GM21526 (cell line): ENCODE measurements around the gene ARL6IP1.
A peak's percentile ranks its signal among the peaks of the same experiment; 100 is the strongest.
"Not testable (repeated sequence)": the region's sequence is repeated elsewhere in the genome, so short reads cannot be mapped to it uniquely, and the experiment has no call there.

Source experiments
- ATAC-seq: cut with Tn5 transposase; IDR thresholded peaks from one replicate; pipeline ENCODE4 v1.9.1; 2021; ENCODE audit warnings: moderate library complexity; ENCODE audit not compliant: unreplicated experiment, low FRiP score

ARL6IP1 gene

DNA sequence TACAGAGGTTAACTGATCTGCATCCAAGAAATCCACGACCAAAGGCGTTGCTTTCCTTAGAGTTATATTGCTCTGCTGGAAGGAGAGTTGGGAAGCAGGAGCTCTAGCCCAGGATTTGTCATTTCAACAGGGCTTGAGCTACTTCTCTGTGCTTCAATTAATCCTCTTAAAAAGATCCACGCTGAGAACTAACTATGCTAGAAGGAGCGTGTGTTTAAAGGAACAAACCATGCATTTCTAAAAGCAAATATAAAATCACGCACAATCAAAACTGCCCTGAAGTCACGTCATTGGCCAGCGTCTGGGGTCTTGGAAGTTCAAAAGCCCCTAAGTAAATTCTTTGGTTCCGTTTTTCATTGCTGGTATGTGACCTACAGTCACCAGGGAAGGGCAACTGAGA is 1.1 kb downstream of the ARL6IP1 start:
- ATAC-seq: no peak

GRCh38 chr16:18799500-18799899 is 1.8 kb downstream of the ARL6IP1 start:
- ATAC-seq: no peak

DNA sequence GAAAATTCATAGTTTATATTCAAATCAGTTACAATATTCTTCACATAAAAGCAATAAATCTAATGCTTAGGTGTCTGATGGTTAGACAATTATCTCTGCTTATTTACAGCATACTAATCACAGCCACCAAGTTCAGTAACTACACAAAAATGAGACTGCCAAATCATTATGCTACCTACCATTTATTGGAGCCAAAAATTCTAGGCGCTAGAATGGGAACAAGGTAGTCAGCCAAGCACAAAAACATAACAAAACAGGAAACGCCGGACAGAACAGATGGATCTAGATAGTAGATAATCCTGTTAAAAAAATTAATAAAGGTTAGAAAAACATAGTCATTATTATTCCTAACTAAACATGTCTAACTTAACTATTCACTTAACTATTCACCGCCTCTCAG is 3.6 kb downstream of the ARL6IP1 start:
- ATAC-seq: no peak

DNA sequence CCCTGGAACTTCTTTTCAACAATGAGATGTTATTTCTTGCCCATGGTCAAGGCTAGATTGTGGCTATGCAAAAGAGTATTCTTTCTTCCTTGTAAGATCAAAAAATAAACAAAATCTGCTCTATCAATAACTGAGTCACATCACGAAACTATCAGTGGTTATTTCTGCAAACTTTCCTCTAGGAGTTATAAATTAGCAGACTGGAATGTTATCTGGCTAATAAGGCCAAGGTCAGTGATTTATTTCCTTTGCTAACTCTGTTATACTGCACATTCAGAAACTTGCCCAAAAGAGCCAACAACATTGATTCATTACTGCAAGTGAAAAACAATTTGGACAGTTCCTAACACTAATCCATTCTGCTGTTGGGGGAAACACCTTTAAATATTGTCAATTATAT is 5.0 kb downstream of the ARL6IP1 start:
- ATAC-seq: no peak

- ATAC-seq: no peak
These were observed 8.4 kb downstream of the ARL6IP1 start for GRCh38 chr16:18792836-18793433.

DNA sequence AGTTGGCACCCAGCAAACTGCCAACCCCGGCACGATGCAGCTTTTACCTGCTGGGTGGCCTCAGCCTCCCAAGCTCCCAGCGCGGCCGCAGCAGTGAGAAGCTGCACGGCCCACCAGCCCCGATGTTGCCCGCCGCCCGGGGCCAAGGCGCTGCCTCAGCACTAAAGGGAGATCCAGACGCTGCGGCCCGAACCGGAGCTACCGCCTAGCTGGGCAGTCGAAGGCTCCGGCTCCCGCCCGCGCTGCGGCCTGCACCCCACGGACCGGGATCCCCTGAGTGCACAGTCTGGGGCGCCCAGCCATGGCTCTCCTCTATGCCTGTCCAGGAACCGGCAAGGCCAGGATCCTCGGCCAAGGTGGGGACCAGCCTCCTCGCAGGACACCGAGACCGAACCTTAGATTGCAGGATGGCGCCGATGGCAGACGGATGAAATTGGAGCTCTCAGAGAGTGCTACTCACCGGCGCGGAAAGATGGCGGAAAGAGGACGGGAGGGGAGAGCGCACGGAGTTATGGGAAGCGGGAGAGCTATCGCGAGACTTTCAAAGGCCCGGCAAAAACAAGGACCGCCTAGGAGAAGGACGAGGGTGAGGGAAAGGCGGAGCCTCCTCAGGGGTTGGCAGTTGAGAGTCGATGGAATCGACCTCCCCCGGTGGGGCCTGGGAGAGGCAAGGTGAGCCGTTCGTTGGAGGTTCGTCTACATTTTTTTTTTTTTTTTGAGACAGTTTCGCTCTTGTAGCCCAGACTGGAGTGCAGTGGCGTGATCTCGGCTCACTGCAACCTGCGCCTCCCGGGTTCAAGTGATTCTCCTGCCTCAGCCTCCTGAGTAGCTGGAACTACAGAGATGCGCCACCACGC is 11.3 kb downstream of the ARL6IP1 start, which contains the start of gene RPS15A:
RPS15A (minus strand) TSS at position 485 of the 857 bp plus-strand sequence. CDS start 1,221 bp downstream, outside the sequence.
- ATAC-seq: peak; percentile 79

DNA sequence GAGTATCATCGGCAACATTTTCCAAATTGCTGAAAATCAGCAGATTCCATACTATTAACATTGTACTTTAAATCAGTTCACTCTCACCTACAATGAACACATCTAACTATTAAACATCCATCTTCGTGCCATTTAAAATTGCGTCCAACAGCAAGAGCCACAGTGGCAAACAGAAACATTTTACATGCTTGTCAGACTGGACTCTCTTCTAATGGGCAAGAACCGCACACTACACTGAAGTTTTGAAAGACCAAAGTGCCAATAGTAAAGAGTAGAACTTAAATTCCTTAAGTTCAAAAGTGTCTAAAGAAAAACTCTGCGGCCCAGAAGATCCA is 11.9 kb downstream of the ARL6IP1 start:
- ATAC-seq: no peak

GRCh38 chr16:18788828-18789514 is 12.4 kb downstream of the ARL6IP1 start:
- ATAC-seq: no peak

DNA sequence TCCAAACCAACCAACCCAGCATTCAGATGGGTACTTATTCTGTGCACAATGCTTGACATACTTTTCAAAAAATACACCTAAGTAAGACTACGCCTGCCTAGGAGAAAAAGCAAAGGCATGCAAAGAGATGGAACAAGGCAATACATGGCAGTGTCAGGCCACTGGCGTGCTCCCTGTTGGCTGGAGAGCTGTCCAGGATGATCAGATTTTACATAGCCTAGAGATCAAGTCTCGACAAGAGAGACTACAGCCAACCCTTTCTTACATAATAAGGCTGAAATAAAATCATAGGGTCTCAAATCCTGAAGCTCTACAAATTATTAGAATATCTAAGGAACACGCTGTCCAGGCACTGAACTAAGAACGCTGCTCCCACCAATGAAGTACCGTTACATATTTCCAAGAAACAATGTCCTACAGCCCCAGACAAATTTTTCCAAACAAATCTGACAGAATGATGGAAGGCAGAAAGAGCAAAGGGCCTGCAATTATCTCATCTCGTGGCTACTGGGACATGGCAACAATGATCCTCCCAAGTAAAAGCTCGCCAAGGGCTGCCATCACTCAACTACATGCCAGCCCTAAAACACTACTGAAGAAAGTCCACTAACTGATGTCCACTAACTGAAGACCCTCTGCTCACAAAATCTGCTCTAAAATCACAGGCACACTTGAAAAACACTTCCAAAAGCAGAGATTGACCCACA is 16.3 kb downstream of the ARL6IP1 start:
- ATAC-seq: no peak

GRCh38 chr16:18783430-18784341 is 17.7 kb downstream of the ARL6IP1 start:
- no peak for ATAC-seq

DNA sequence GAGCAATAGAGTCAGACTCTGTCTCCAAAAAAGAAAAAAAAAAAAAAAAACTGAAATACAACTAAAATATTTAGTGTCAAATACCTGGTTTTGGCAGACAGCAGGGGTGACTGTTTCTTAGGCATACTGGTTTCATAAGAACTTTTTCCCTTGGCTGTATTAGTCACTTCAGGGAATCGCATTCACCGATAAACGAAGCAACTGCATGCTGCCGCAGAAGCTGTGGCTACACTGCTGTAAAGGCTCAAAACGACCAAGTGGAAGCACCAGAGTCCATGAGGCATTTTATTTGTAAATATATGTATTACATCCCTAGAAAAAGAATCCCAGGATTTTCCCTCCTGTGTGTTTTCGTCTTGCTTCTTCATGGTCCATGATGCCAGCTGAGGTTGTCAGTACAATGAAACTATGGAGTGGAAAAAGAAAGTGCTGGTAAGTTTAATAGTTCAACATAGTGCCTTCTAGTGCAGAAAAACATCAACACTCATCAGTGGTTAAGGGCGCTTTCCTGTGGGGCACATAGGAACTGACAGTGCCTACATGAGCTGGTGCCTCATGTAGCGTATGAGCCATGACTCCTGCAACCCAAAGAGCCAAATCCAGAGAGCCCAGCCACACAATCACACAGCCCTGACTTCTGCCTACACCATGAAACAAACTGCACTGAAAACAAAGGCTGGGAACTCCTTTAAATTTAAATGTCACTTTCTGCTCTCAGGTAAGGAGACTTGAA is 18.5 kb downstream of the ARL6IP1 start:
- ATAC-seq: no peak

DNA sequence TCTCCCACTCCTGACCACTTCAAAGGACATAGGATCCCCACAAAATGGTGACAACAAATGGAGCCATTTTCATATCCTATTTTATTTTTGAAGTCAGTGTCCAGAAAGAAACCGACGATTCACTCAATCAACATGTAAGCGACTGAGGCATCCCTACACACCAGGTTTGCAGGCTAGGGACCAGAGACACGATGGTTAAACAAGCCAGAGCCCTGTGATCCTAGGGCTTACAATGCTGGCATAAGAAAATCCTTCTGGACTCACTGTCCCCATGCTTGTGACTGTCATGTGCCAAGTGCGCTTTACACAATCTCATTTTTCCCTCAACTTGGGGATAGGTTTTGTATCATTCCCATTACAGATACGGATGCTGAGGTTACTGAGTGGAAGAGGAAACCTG is 20.1 kb downstream of the ARL6IP1 start:
- ATAC-seq: not testable (repeated sequence)

DNA sequence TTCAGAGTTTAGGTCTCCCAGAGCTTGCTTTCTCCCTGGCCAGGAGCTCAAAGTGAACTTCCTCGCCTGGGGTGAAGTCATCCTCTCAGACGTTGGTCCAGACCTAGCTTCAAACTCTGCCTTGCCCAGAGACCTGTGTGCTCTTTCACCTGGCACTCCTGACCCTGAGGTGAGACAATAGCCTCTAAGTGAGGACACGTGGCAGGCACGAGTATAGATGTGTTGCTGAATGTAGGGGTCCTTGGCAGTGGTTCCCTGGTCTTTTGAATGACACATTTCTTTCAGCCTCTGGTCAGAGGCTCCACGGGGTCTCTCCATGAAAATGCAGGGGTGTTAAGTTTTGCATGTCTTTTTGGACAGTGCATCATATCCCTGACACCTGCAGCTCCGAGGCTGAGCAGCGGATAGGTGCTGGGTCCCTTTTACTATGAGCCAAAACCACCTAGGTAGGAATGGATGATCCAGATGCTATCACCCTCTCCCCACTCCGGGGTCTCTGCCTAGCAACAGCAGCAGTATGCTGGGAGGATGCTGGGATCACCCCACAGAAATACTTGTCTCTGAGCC is 20.8 kb downstream of the ARL6IP1 start:
- not testable (repeated sequence) for ATAC-seq

GRCh38 chr16:18777664-18778063 is 23.7 kb downstream of the ARL6IP1 start:
- ATAC-seq: not testable (repeated sequence)

GRCh38 chr16:18776334-18776733 is 25.0 kb downstream of the ARL6IP1 start:
- not testable (repeated sequence) for ATAC-seq

- not testable (repeated sequence) for ATAC-seq
These were observed 26.7 kb downstream of the ARL6IP1 start for GRCh38 chr16:18774651-18775050.

DNA sequence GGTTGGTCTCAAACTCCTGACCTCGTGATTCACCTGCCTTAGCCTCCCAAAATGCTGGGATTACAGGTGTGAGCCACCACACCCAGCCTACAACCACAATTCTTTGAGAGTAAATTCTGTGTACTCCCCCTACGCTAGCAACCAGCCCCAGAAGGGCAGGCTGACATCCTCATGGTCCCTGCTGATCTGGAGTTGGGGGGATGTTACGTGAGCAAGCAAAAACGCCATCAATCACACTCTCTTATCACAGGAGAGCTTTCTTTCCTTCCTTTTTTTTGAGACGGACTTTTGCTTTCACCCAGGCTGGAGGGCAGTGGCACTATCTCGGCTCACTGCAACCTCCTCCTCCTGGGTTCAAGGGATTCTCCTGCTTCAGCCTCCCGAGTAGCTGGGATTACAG is 29.2 kb downstream of the ARL6IP1 start:
- not testable (repeated sequence) for ATAC-seq

DNA sequence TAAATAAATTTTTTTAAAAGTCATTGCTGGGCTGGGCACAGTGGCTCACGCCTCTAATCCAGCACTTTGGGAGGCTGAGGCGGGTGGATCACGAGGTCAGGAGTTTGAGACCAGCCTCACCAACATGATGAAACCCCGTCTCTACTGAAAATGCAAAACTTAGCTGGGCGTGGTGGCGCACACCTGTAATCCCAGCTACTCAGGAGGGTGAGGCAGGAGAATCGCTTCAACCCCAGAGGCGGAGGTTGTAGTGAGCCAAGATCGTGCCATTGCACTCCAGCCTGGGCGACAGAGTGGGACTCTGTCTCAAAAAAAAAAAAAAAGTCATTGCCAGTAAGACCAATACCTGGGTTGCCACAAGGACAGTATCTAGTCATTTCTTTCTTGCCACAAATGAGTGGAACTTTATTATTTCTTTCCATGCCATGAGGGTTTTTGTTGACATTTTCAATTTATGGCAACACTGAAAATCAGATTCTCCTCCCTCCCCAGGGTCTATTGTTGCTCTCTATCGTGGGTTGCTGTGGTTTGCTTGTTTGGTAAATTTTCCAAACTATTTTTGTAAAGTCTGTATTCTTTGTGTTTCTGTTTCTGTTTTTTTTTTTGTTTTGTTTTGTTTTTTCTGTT is 30.9 kb downstream of the ARL6IP1 start:
- ATAC-seq: not testable (repeated sequence)
